Limb (tissue), 2 donors: ENCODE data around the gene DNAH1.
A peak's percentile ranks its signal among the peaks of the same experiment; 100 is the strongest.

ENCODE experiments used
- DNase-seq, 2 donors: peaks; one replicate each; pipeline ENCODE4 v3.0.0-alpha.2; 2016; ENCODE audit errors: extremely low spot score in 2 of 2

DNAH1 gene

GRCh38 chr3:52432691-52433141 lies 116.6 kb downstream of the DNAH1 start:
- DNase-seq = peak in 1 of 2 donors; percentile 26

GRCh38 chr3:52433328-52433995 lies 117.3 kb downstream of the DNAH1 start:
- peak in 1 of 2 donors; percentile 17 for DNase-seq

DNA sequence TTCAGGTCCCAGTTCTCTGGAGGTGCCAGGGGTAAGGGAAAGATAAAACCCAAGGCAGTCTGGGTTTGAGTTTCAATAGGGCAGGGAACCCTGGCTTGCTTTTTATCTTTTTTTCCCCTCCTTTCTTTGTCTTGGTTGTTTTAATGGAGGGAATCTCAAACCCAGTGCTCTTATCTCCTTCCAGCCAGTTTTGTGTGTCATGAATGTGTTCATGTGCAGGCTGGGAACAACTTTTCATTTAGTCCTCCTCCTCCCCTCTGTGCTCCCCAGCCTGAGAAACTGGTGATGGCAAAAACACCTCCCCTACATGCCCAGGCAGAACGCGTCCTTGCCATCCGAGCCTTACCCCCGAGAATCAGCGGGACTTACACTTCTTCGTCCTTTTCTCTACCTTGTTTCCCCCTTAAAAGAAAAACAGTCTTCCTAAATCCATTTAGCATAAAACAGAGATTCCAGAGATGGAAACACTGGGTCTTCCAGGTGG lies 117.9 kb downstream of the DNAH1 start:
- DNase-seq = no peak

DNA sequence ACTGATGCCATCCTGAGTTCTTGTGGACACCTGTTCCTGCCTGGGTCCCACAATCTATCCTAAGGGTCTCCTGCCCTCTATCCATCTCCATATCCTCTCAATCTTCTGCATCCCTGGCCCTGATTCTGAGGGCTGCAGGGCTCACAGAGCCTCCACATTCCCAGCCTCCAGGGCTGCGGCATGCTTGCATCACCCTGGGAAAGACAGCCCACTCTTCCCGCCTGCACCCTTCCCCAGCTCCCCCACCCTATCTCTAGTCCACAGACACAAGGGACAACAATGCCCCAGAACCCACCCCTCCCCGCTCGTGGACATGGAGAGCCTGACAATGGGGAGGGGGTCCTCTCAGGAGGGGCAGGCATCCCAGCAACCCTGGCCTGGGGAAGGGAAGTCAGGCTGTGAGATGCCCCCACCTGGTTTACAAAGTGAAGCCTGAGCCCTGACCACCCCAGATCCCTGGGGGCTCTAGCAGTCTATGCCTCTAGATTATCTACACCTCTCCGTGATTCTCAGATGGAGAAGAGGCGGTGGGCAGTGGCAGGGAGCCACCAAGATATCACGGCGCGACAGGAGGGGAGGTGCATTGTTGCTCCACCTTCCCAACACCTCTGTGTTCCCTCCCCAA lies 118.5 kb downstream of the DNAH1 start:
- peak in 1 of 2 donors; percentile 15 for DNase-seq

- peak in 1 of 2 donors; percentile 16 for DNase-seq
Observed at GRCh38 chr3:52435246-52436101, 119.4 kb downstream of the DNAH1 start.

DNA sequence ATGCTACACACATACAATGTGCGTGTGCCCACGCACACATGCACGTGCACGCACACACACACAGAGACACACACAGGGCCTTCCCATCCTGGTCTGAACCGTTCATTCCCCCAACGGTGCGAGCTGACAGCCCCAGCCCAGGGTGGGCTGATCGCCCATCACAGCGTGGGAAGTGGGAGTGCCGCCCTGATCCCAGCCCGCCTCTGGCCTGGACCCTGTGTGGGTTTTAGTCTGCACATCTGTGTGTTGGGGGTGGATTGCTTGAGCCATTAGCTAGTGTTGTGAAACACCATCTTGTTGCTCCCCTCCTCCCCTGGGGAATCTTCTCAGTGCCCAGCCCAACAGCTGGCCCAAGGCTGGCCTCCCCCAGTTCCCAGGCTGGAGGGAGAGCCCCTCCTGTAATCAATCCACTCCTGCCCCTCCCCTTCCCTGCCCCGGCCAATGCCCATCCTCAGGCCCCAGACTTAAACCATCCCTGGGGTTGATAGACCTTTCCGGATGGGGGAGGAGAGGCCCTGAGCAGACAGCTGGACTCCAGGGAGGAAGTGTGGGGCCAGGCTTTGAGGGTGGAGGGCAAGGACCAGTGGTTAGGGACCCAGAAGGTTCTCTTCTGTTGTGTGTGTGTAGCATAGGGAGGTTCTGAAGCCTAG lies 120.5 kb downstream of the DNAH1 start:
- DNase-seq = peak in 1 of 2 donors; percentile 33

DNA sequence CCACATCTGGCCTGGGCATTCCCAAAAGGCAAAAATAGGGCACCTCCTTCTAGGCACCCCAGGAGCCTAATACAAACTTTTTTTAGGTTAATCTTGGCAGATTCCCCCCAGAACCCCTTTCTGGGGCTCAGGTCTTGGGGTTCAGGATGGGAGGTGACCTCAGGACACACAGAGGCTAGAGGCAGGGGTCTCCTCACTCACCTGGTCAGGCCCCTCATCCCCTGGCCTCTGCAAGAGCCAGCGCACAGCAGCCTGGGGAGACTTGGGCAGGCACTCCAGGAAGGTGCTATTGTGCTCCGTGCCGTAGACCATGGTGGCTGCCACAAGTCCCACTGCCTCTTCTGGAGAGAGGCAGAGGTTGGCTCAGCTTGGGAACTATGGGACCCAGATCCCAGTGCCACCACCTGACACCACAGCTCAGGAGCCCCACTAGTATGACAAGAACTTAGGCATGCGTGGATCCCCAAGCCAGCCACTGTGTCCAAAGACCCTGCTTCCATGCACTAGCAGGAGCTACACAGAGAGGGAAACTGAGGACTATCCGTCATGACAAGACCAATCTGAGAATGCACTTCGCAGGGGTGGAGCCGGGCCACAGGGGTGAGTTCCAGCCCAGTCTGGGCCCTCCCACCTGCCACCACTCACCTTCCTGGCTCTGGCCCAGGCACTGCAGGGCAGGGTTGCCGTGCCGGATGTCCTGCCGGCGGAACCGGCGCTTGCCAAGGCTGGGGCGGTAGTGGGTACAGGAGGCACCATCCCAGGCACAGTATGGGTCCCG lies 121.4 kb downstream of the DNAH1 start:
- no peak for DNase-seq

DNA sequence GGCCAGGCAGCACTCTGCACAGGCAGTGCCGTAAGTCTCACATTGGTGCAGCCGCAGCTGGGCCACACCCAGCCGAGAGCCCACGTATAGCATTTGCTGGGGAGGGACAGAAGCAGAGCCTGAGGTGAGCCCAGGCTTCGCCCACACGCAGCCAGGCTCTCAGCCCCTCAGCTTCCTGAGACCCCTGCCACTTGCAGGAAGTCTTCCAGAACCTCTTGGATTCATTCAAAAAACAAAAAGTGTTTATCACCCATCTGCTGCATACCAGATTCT lies 121.9 kb downstream of the DNAH1 start:
- DNase-seq = no peak

- no peak for DNase-seq
Observed at GRCh38 chr3:52438579-52439425, 122.7 kb downstream of the DNAH1 start.

DNA sequence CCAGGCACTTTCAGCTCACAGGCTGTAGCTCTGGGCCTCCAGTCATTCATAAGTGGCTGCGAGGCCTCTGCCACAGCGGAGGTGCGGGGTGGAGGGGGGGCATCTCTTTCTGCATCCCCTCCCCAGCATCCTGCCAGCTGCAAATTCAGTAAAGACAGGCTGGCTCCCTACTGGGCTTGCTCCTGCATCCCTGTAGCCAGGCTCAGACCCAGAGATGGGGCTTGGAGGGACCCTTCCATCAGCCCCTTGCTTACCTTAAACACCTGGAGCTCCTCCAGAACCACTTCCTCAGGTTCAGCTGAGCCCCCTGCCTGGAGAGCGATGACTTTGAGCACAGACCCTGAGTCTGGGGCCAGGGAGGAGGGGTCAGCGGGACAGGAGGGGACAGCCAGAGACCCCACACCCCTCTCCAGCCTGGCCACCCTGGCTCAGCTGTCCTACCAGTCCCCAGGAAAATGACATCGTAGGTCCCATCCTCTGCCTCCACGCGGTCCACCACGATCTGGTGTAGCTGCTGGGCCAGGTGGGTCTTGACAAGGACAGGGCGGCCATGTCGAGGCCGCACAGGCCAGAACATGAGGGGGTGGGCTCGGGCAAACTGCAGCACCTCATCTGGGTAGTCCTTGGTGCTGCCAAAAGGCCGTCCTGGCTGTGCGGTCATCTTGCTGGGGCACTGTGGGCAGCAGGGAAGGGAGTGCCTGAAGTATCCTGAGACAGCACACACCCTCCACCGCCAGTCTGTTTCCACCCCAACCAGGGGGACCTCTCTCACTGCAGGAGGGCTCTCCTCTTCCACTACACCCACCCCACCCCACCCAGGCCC lies 123.5 kb downstream of the DNAH1 start:
- DNase-seq = no peak

GRCh38 chr3:52440249-52440551 lies 124.1 kb downstream of the DNAH1 start:
- no peak for DNase-seq

DNA sequence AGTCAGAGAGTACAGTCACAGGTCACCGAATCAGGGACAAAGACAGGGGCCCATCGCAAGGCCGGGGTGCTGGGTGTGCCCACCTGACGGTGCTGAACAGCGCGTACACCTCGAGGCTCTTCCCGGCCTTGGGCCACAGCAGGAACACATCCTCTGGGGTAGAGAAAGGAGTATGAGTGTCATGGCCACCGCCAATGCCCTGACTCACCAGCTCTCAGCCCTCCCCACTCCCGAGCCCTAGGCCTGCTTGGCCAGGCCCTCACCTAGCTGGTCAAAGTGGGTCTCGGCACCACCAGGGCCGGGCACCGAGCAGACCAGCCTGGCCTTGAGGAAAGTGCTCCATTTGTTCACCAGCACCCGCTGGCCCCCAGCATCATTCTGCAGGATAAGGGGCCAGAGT lies 124.6 kb downstream of the DNAH1 start:
- no peak for DNase-seq

GRCh38 chr3:52441091-52441771 lies 125.1 kb downstream of the DNAH1 start:
- no peak for DNase-seq

DNA sequence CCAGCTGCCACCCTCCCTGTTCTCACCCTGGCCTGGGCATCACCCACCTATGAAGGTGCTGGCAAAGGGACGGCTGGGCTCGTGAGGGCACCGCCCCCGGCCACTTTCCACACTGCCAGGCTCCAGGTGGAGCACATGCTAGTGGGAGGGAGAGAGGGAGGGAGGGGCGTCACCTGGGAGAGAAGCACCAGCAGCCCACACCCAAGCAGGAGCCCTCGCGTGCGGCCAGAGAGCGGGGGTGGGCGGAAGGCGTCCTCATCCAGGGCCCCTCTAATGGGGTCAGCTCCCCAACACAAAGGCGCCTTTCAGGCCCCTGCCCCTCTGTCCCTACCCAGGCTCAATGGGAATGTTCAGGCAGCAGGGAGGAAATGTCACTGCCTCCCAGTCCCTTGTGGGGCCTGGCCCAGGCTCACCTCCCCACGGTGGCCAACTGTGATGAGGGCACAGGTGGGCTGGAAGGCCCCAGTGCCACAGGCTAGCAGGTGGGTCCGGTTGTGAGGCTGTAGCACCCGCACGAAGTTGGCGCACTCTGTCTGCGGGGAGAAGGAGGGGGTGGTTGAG lies 125.7 kb downstream of the DNAH1 start:
- DNase-seq = no peak

- DNase-seq = no peak
Observed at GRCh38 chr3:52442409-52443267, 126.5 kb downstream of the DNAH1 start.

DNA sequence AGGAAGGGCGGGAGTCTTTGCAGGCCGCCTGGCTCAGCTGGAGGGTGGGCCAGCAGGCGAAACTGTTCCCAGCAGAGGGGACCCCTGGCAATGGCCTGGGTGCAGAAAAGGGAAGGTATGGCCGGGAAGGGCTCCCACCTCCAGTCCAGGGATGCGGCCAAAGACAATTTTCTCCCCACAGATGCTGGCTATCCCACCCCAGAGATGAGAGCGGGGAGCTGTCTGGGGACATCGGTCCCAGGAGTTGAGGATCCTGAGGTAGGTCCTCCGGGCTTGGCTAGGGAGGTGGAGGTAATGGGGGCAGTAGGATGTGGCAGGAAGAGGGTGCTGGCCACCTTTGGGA lies 127.1 kb downstream of the DNAH1 start:
- no peak for DNase-seq

DNA sequence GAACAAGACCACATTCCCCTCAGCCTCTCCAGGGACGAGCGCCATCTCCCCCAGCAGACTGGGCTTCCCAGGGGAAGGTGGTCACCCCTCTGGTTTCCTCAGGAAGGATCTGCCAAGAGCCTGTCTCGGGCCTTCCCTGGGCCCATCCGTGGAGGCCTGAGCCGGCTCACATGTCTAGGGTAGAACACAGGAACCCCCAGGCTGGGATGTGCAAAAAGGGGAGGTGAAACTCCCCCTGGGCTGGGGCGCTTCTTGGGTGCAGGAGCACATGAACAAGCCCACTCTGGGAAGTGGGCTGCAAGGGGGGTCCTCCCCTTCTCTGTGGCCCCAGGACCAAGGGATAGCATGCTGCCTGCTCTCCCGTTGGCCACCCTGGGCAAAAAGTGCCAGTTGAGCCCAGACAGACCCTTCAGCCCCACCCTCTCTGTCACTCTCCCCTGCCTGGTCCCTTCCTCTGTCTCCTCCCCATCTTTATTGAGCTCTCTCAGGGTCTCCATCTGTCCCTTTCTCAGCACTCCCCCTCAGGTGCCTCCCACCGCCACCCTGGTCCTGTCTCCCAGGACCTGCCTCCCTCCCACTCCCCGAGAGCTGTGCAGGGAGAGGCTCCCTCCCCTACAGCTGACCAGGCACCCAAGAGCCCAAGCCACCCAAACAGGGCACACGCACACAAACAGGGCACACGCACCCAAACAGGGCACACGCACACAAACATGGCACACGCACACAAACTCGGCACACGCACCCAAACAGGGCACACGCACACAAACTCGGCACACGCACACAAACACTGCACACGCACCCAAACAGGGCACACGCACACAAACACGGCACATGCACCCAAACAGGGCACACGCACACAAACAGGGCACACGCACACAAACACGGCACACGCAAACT lies 127.9 kb downstream of the DNAH1 start:
- DNase-seq = no peak
